Measurements from ENCODE around the gene CEP131.

GRCh38 chr17:81212365-81212764 lies 10.4 kb downstream of the CEP131 start:
- TF ChIP-seq PHF8 (conservative IDR thresholded peaks at IDR 0.05; ENCODE audit: low read depth, low read length) (no peak), CTCF (IDR thresholded peaks at IDR 0.05; ENCODE audit: control extremely low read depth in 1 of 3, insufficient read depth in 1 of 3, low read depth in 1 of 3, low read length in 3 of 3) (no peak), CEBPB (IDR thresholded peaks at IDR 0.05; ENCODE audit: low read depth, low read length) (no peak), EZH2 (IDR thresholded peaks at IDR 0.05; ENCODE audit: low read depth, low read length, severe bottlenecking) (no peak), JUND (IDR thresholded peaks at IDR 0.05; ENCODE audit: low read length) (no peak), POLR2A (IDR thresholded peaks at IDR 0.05; ENCODE audit: control extremely low read depth in 1 of 2, low read depth in 2 of 2, low read length in 2 of 2) (no peak), BCL11A (IDR thresholded peaks at IDR 0.05; ENCODE audit: low read depth in 2 of 2, low read length in 2 of 2) (no peak), SP1 (IDR thresholded peaks at IDR 0.05; ENCODE audit: low read depth, low read length) (no peak), ATF2 (IDR thresholded peaks at IDR 0.05; ENCODE audit: low read length) (no peak), POLR2AphosphoS5 (IDR thresholded peaks at IDR 0.05; ENCODE audit: low read depth, low read length) (no peak), SP4 (IDR thresholded peaks at IDR 0.05; ENCODE audit: low read length) (no peak)

Measured in H1 (cell line).